Measurements from ENCODE around the gene GGT6. TPM values are rescaled to one million over a fixed set of nuclear protein-coding genes. Genes with fewer than 3 reads are reported as not detected.

GGT6 gene
- total RNA-seq, 1 experiment from 2014 or later, result not detected

DNA sequence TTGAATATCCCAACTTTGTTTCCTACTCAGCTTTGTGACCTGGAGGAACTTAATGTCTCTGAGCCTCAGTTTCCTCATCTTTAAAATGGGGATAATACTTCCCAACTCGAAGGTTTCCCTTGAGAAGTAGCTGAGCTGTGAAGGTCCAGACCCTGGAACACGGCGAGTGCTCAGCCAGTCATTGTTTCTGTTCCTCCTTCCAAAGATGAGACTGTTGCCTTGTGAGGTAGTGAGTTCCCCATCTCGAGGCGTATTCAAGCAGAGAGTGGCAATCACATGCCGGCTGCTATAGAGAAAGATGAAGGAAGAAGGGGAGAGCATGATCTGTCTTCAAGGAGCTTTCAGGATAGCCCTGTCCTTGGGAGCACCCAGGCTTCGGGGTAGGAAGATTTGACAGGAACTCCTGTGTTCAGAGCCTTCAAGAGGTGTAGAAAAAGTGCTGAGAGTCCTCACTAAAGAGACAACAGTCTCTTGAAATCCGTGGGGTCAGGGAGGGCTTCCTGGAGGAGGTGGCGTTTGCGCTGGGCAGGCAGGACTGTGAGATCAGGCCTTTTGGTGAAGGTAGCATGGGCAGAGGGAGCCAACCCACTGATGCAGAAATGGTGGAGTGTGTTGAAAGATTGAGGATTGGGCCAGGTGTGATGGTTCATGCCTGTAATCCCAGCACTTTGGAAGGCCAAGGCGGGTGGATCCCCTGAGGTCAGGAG is 34.5 kb downstream of the GGT6 start:
- DNase-seq (ENCODE audit: low read depth), result no peak

DNA sequence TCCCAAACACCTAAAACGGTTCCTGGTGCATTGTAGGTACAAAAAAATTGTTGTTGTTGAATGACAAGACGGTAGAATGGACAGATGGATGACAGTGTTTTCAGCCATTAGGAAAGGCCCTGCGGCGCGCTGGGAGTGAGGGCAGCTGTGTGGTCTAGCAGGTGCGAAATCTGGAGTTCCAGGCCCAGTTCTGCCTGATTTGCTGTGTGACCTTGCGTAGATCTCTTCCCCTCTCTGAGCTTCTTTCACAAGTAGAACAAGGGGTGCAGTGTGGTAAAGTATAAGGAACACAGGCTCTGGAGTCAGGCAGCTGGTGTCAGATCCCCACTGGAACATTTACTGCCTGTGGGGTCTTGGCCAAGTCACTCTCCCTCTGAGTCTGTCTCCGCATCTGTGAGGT is 36.4 kb downstream of the GGT6 start:
- DNase-seq (ENCODE audit: low read depth), result no peak

DNA sequence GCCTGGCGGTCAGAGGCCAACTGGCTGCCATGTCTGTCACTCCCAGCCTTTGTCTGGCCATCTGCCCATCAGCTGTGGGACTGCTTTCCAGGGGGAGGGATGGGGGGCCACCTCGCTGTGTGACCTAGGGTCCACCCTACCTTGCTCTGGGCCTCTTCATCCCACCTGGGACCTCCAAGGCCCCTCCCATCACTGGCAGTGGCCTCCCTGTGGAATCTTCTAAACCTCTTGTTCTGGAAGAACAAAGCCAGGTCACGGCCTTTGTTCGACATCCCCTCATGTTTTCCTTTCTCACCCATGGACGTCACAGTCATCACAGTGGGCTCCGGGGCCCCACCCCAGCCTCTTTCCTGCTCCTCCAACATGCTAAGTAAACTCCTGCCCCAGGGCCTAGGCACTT is 37.7 kb downstream of the GGT6 start:
- no peak for DNase-seq (ENCODE audit: low read depth)

GRCh38 chr17:4520894-4521600 is 39.3 kb downstream of the GGT6 start:
- DNase-seq (ENCODE audit: low read depth), result no peak

DNA sequence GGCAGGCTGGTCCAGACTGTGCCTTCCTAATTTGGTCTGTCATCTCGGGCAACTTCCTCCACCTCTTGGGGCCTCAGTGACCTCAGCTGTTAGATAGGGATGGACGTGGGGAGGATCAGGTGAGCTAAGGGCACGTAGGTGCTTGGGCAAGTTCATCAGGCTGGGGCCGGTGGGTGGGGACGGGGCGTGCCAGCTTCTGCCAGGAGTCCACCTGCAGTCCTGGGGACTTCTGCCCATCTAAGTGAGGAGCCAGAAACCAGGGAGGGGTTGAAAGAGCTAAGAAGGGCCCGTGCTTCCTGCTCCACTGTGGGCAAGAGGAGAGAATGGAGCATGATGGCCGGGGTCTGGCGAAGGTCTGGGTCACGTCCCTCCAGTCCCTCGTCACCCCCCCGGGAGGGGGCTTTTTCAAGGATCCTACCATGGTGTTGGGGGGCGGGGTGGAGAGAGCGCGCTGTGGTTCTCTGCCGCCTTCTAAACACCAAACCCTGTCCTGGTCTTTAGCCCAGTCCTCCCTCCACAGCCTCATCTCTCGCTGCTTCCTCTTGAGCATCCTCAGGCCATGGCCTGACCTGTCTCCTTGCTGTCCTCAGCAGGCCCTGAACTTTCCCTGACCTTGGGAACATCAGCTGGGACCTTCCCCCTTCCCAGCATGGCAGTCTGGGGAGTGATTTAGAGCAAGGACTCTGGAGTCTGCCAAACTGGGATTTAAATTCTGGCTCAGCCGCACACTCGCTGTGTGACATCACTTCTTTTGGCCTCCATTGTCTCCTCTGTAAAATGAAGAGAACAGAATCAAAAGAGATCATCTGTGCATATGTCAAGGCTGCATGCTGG is 40.1 kb downstream of the GGT6 start:
- DNase-seq (ENCODE audit: low read depth), result no peak

DNA sequence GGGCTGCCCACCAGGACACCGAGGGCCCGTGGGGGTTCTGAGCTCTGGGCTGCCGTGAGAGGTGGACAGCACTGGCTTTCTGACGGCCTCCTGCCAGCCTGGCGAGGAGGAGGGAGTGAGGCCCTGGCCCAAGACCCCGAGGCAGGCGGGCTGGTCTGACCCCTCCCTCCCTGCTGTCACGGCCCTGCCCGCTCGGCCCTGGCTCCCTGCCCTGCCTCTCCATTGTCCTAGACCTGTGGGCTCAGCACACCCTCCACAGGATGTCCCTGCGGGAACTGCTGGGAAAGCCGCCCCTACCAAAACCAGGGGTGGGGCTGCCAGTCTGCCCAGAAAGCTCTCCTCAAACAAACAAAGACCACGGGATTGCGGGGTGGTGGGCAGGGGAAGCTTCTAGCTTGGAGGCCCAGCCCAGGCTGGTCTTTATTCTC is 41.0 kb downstream of the GGT6 start:
- no peak for DNase-seq (ENCODE audit: low read depth)

DNA sequence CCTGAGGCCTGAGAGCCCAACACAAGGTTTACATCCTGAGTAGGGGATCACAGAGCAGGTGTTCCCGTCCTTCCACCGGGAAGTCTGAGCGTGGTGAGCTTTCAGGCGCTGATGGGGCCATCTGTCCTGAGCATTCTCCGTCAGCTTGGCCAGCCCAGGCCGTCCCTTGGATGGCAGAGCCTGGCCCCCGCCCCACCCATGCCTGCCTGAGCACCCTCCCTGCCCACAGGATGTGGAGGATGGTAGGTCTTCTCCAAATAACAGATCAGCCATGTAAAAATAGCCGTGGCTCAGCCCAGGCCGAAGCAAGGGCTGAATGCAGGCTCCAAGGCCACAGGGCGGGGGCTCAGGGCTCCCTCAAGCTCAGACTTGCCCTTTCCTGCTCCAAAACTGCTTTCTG is 41.5 kb downstream of the GGT6 start:
- DNase-seq (ENCODE audit: low read depth), result no peak

DNA sequence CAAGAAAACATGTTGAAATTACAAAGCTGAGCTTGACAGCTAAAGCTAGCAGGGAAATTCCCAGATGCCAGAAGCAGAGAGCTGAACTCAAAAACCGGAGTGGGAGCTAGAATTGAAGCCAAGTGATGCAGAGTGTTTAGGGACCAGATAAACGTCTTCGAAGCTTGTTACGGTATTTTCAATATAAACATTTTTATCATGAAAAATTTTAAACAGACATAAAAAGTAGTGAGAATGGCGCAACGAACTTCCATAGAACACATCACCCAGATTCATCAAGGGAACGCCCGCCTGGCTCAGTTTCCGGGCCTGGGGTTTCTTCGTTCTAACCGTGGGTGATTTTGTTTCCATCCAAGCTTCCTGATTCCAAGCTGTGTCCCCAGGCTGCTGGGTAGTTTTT is 43.6 kb downstream of the GGT6 start:
- no peak for DNase-seq (ENCODE audit: low read depth)

DNA sequence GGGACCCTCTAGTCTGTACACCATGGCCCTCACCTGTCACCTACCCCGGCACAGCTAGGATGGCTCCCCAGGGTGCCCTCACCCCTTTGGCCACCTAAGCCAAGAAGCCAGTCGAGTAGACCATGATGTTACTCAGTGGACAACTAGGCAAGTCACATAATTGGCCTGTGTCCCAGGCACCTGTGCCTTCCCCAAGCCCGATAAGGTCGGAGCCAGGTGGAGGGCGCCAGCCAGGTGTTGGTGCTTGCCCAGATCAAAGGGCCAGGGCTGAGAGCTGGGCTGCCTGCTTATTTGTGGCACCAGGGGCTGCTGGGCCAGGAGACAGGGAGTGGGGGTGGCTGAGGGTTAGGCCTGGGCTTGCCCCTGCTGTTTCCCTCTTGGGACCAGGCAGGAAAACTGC is 44.9 kb downstream of the GGT6 start:
- no peak for DNase-seq (ENCODE audit: low read depth)

DNA sequence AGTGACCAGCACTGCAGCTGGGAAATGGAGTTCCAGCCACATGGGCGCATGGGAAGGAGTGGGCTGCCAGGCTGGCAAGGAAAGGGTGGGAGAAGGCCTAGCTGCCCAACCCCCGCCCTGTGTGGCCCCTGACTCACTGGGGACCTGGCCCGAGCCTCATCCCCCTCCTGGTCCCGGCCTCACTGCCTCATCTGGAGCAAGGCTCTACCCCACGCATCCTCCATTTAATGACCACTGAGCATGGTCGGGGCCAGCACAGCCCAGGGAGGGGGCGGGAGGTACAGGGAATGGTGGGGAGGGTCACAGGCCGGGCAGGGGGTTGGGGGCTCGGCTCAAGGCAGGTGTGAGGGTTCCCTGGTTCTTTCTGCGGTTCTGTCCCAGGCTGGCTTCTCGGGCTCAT is 45.6 kb downstream of the GGT6 start:
- no peak for DNase-seq (ENCODE audit: low read depth)

- DNase-seq (ENCODE audit: low read depth), result no peak
Observed at GRCh38 chr17:4514206-4514605, 46.2 kb downstream of the GGT6 start.

DNA sequence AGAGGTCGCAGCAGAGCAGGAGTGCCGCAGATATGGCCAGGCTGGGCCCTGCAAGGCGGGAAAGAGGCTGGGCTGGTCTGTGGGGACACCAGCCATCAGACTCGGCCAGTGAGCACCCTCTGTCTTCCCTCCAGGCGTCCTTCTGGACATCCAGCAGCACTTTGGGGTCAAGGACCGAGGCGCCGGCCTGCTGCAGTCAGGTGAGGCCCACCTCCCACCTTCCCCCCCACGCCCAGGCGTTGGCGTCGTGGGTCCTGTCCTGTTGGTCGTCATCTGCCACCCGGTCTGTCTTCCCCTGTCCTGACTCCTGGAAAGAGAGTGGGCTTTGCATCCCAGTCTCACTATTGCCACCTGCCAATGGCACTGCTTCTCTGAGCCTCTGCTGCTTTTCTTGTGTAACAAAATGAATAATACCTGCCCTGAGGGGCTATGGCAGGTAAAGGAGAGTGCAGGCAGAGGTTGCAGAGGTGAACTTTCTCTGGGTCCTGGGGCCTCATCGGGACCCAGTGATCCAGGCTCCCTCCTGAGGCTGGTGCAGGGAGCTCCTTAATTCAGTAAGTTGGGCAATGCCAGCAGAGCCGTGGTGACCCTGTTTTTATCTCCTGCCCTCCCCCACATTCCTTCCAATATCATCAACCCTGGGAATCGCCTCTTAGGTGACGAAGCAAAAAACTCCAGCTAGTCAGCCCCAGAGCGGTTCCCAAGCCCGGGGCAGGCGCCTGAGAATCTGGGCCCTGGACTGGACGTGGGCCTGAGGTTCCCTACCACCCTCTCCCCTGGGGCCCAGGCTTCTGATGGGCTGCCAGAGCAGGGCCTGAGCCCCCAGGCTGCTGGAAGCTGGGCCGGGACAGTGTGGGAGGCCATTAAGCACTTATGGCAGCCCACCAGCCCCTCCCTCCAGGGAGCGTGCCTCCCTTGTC is 47.0 kb downstream of the GGT6 start:
- no peak for DNase-seq (ENCODE audit: low read depth)

DNA sequence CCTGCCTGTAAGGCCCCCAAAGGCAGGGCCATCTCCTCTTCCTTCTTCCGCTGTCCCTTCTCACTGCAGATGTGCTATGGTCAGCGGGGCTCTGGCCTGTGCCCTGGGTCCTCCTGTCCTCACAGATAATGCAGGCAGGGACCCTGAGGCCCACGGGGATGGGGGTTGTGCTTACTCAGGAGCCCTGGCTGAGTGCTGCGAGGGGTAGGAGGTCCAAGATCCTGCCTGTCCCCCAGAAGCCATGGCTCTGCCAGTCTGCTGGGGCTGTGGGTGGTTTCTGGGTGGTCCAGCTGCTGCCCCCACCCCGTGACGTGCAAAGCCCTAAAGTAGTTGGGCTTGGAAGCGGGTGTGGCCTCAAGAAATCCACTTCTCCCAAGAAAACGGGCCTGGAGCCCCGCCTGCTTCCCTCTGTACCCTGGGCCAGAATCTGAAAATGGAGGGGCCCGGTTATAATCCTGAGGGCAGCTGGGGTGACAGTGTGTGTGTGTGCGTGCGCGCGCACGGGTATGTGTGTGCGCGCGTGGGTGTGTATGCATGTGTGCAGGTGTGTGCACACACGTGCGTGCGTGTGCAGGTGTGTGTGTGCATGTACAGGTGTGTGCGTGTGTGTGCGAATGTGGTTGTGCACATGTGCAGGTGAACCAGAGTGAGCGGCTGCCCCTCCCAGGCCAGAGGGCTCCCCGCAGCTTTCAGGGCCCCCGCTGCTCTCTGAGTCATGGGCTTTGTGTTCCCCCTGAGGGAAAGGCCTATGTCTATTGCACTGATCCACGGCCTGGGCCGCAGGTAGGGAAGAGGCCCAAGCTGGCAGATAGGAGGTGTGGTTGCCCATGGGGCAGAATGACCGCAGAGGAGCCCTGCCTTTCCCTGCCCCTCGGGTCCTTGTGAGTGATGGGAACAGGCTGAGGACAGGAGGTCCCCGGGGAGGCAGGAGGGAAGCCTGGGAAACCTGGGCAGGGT is 47.9 kb downstream of the GGT6 start:
- no peak for DNase-seq (ENCODE audit: low read depth)

DNA sequence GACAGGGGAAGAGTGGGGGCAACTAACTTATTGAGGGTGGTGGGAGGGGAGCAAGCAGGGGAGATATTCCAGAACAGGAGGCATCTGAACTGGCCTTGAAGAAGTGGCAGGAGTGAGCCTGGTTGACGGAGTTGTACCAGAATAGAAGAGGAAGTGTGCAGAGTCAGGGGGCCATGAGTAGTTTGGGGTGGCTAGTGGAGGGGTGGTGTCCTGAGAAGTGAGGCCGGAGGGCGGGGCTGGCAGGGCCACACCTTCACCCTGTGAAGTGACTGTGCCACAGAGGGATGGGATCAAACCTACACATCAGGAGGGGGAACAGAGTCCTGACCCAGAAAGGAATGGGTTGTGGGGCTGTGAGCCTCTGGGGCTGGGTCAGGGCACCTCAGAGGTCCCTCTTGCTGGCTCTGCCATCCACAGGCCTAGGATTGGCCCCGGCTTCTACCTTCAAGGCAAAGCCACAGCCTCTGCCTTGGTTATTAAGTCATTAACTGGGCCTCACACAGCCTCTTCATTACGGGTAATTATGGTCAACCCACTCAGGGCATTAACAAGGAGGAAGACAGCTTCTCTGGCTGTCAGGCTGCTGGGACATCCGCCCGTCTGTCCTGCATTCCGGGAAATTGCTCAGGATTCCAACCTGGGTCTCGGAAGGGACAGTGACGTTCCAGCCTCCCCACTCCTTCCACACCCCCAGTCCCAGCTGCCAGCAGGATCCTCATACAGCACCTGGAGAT is 49.0 kb downstream of the GGT6 start:
- no peak for DNase-seq (ENCODE audit: low read depth)

DNA sequence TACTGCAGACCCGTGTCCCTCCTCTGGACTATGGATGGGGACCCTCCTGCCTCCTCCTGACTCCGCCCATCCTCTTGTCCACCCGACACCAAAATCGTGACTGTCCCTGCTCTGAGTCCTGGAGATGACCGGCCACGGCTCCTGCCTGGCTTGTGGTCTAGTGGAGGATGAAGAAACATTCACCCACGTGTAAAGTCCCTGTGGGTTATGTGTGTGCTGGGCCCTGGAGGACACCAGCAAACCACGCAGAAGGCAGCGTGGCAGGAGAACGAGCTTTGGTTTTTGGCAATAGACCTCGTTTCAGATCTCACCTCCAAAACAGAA is 49.8 kb downstream of the GGT6 start:
- no peak for DNase-seq (ENCODE audit: low read depth)

GRCh38 chr17:4509923-4510617 is 50.3 kb downstream of the GGT6 start:
- no peak for DNase-seq (ENCODE audit: low read depth)

GRCh38 chr17:4509401-4509800 is 51.0 kb downstream of the GGT6 start:
- DNase-seq (ENCODE audit: low read depth), result no peak

- no peak for DNase-seq (ENCODE audit: low read depth)
Observed at GRCh38 chr17:4508207-4508606, 52.2 kb downstream of the GGT6 start.

All from LHCN-M2 (cell line).